HG03139 (cell line): ENCODE measurements around the gene CPTP.

Experiments
- ATAC-seq: cut with Tn5 transposase; IDR thresholded peaks from one replicate; pipeline ENCODE4 v1.9.1; 2021; ENCODE audit not compliant: unreplicated experiment

CPTP gene

GRCh38 chr1:1332774-1333480 lies 8.3 kb downstream of the CPTP start:
- ATAC-seq = no peak

- ATAC-seq = no peak
Measured at GRCh38 chr1:1333551-1334241, 9.1 kb downstream of the CPTP start.

DNA sequence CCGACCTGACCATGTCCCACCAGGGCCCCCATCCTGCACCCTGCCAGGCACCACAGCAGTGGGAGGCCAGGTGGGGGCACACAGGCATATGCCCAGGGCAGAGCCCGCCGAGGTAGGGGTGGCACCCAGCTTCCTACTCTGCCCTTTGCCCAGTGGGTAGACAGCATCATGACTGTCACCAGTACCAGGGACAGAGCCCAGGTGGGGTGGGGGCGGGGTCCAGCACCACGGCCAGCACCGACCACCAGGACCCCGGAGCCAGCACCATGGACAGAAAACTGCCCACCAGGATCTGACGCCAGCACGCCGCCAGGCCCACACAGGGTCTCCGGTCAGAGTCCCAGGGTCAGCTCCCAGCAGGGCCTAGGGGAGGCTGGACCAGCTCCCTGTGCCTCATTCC lies 10.2 kb downstream of the CPTP start:
- ATAC-seq = no peak

GRCh38 chr1:1335283-1335682 lies 10.7 kb downstream of the CPTP start:
- ATAC-seq = no peak

- ATAC-seq = no peak
Measured at GRCh38 chr1:1335792-1336248, 11.2 kb downstream of the CPTP start.

GRCh38 chr1:1336446-1336845 lies 11.8 kb downstream of the CPTP start:
- no peak for ATAC-seq

DNA sequence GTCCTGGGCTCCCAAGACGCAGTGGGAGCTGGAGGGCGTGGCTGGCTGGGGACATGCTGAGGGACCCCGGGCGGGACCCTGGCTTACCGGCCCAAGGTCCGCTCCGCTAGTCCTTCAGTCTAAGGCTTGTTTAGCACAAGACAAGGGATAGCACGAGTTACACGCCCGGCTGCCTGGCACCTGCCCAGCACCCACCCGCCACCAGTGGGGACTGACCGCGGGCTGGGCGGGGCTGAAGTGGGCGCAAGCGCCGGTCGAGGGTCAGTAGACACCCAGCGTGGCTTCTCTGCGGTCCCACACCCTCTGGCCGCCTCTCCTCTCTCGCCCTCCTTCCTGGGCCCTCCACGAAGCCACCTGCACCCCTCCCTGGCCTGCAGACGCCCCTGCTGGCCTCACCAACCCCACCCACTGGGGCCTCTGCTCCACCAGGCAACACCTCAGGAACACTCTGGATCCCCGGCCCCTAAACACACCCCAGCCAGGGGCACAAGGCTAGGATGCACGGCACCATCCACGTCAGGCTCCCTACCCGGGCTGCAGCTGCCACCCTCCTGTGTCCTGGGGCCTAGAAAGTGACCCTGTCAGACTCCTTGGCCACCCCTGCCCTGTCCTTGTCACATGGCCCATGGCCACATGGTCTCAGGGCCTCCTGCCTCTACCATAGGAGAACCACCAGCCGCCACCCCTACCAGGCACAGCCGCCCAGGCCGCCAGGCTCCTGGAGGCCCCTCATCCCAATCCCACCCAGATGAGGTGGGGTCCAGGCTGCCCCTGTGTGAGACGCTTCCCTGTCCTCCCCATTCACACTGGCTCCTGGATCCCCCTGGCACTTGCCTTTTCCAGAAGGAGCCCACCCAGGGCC lies 12.6 kb downstream of the CPTP start:
- ATAC-seq = no peak

DNA sequence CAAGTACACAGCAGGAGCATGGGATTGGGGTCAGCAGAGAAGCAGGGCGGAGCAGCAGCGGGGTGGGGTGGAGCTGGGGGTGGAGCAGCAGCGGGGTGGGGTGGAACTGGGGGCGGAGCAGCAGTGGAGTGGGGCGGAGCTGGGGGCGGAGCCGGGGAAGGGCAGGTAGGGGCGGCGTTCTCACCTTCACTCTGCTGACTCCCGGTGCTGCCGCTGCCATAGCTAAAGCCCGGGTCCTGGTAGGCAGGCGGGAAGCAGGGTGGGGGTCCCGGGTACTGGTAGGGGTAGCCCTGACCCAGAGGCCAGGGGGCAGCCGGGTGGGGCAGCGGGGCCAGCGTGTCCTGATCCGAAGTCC lies 13.2 kb downstream of the CPTP start:
- ATAC-seq = no peak

- ATAC-seq = no peak
Measured at GRCh38 chr1:1338278-1338677, 13.7 kb downstream of the CPTP start.

DNA sequence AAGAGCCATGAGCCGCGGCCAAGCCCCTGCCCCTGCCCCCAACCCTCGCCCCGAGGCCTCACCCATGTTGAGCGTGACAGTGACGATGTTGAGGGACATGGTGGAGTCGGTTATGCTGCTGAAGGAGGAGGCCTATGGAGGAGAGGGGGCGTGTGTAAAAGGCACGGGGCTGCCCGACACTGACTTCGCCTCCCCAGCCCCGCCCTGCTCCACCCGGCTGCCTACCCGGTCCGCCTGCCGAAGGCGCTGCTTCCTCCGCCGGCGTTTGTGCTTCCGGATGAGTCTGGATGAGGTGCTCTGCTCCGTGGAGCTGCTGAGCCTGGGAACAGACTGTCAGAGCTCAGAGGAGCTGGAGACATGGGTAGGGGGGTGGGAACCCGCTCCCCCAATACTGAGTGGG lies 15.6 kb downstream of the CPTP start:
- ATAC-seq = no peak

GRCh38 chr1:1340791-1341548 lies 16.4 kb downstream of the CPTP start:
- ATAC-seq = no peak

DNA sequence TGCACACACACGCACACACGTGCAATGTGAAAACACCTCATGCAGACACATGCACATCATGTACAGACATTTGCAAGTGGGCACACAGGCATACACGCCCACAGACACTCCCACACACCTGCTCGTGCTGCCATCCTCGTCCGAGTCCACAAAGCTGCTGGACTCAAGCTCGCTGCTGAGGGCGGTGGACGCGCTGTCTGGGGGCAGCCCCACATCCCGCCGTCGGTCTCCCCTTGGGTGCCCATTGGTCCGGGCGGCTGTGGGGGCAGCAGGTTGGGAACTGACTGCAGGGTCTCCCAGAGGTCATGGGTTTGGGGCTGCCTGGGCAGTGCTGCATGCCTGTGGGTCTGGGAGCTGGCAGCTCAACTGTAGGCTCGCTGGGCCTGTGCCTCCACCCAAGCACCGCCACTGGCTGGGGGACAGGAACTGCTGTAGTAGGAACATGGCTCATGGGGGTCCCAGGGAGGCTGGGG lies 17.0 kb downstream of the CPTP start:
- no peak for ATAC-seq

DNA sequence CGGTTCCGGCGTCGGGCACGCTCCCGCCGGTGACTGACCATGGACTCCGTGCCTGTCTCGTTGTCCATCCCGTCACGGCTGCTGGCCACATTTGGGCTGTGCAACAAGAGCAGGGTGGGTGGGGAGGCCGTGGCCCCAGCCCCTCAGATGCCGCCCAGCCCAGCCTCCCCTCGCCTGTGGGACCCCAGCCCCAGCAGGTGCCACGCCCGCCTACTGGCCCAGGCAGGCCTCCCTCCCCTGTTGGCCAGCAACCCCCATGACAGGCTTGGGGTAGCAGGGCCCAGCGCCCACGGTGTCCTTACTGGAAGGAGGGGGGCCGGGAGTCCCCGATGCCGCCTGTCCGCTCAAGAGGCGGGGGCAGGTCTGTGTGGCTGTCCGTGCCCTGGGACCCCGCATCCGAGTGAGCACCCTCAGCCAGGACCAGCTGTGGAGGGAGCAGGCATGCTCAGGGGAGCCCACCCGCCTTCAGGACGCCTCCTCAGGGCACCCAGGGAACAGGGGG lies 17.5 kb downstream of the CPTP start:
- ATAC-seq = no peak

- no peak for ATAC-seq
Measured at GRCh38 chr1:1342584-1343115, 18.0 kb downstream of the CPTP start.

GRCh38 chr1:1343811-1344421 lies 19.3 kb downstream of the CPTP start:
- ATAC-seq = no peak

GRCh38 chr1:1344655-1345361 lies 20.2 kb downstream of the CPTP start:
- no peak for ATAC-seq

DNA sequence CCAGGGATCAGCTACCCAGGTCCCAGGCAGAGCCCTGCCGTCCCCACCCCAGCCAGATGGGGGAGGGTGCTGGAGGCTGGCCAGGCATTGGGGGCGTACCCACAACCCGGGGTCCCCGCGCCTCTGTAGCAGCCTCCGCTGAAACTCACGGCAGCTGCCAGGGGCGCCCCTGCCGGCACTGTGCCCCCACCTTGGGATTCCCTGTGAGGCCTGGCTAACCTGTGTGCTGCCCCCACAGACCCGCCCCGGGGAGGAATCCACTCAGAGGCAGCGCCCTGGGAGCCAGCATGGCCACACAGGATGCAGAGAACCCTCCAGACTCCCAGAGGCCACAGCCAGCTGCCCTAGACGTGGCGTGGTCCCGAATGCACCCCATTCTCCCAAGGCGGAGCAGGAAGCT lies 20.8 kb downstream of the CPTP start:
- ATAC-seq = no peak

GRCh38 chr1:1345860-1346500 lies 21.4 kb downstream of the CPTP start:
- ATAC-seq = no peak

DNA sequence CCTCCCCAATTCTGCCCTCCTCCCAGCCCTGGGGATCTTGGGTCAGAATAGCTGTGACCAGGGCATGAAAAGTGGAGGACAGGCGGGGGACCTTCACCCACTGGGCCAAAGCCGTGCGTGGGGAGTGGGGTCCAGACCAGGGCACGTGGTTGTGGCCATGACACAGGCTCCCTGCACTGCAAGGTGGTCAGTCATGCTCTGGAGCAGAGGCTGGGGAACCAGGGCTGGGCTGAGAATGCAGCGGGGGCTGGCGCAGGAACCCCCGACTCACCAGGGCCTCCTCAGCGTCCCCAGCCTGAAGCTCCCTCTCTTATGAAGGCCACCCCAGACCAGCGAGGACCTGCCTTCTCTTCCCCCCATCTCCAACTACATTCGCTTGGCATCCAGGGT lies 21.9 kb downstream of the CPTP start:
- ATAC-seq = no peak
